ENCODE results near the gene PTPRN2. TPM values are rescaled to one million over a fixed set of nuclear protein-coding genes. Genes with fewer than 3 reads are reported as not detected.

The PTPRN2 gene
- polyA plus RNA-seq, 1 donor: 5.7 TPM

- no peak for DNase-seq
These were observed 30.7 kb downstream of the PTPRN2 start for GRCh38 chr7:158556721-158557440.

GRCh38 chr7:158555034-158555520 lies 32.5 kb downstream of the PTPRN2 start:
- DNase-seq: no peak

- DNase-seq: no peak
These were observed 36.7 kb downstream of the PTPRN2 start for GRCh38 chr7:158550886-158551452.

- no peak for DNase-seq
These were observed 37.3 kb downstream of the PTPRN2 start for GRCh38 chr7:158550394-158550700.

- DNase-seq: peak; percentile 53
These were observed 37.8 kb downstream of the PTPRN2 start for GRCh38 chr7:158549616-158550393.

GRCh38 chr7:158549176-158549615 lies 38.4 kb downstream of the PTPRN2 start:
- DNase-seq: no peak

- no peak for DNase-seq
These were observed 38.9 kb downstream of the PTPRN2 start for GRCh38 chr7:158548726-158549125.

- no peak for DNase-seq
These were observed 39.8 kb downstream of the PTPRN2 start for GRCh38 chr7:158547817-158548216.

GRCh38 chr7:158546626-158547025 lies 41.0 kb downstream of the PTPRN2 start:
- DNase-seq: no peak

- DNase-seq: no peak
These were observed 41.4 kb downstream of the PTPRN2 start for GRCh38 chr7:158546214-158546613.

- no peak for DNase-seq
These were observed 42.9 kb downstream of the PTPRN2 start for GRCh38 chr7:158544708-158545107.

- DNase-seq: no peak
These were observed 43.8 kb downstream of the PTPRN2 start for GRCh38 chr7:158543840-158544239.

GRCh38 chr7:158542651-158543566 lies 44.7 kb downstream of the PTPRN2 start:
- no peak for DNase-seq

GRCh38 chr7:158541346-158542010 lies 46.1 kb downstream of the PTPRN2 start:
- no peak for DNase-seq

GRCh38 chr7:158539711-158540146 lies 47.9 kb downstream of the PTPRN2 start:
- DNase-seq: no peak

GRCh38 chr7:158538156-158538946 lies 49.3 kb downstream of the PTPRN2 start:
- DNase-seq: no peak

GRCh38 chr7:158537516-158537882 lies 50.1 kb downstream of the PTPRN2 start:
- DNase-seq: no peak

GRCh38 chr7:158536871-158537515 lies 50.6 kb downstream of the PTPRN2 start:
- no peak for DNase-seq

- DNase-seq: no peak
These were observed 52.5 kb downstream of the PTPRN2 start for GRCh38 chr7:158535079-158535478.

- no peak for DNase-seq
These were observed 53.0 kb downstream of the PTPRN2 start for GRCh38 chr7:158534598-158534997.

Measured in left kidney (tissue), 2 donors.